HG03354 (cell line): ENCODE measurements around the gene ZIC5.
"Not testable (repeated sequence)": the region's sequence is repeated elsewhere in the genome, so short reads cannot be mapped to it uniquely, and the experiment has no call there.

Experiments
- ATAC-seq: cut with Tn5 transposase; IDR thresholded peaks from one replicate; pipeline ENCODE4 v1.9.1; 2021; ENCODE audit warnings: mild to moderate bottlenecking; ENCODE audit not compliant: unreplicated experiment, poor library complexity, severe bottlenecking

ZIC5 gene

DNA sequence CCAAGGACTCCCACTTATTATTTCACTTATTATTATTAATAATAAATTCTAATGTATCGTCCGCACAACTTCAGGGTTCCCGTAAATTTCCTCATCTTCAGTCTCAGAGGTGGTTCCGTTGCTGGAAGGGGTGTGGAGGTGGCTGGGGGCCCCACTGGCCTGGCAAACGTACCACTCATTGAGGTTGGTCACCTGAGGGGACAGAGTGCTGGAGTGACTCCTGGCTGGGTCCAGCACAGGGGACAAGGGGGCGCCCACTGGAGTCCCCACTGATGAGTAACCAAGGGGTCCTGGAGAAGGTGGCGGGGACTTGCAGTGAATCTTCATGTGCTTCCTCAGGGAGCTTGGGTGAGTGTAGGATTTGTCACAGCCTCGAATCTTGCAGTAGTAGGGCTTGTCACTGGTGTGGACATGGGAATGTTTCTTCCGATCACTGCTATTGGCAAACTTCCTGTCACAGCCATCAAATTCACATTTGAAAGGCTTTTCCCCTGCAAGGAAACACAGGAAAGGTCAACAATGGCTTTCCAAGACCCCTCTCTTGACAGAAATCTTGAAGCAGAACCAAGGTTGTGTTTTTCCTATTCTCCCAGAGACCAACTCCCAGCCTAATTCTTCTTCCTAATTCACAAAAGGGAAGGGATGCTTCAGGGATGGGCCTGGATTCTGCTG lies 6.1 kb downstream of the ZIC5 start:
- ATAC-seq = no peak

DNA sequence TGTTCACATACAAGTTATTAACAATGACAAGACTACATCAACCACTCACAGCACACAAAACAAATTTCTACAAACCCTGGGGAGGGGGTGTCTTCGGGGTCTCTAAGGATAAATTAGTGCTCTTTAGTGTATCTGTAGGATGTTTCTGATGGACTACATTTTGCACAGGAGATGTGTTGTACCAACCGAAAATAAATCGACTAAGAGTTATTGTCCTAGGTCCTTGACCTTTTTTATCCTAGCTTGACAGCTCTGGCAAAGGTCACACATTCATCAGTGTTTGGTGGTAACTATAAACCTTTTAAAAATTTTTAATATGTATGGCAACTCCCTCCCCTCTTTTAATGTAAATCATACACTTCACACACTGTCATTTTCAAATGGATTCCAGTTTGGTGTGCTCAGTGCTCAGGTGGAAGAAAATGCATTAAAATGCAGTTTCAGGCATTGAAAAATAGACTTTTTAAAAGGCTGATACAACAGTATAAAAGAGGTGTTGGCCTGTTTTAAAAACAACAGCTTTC lies 7.7 kb downstream of the ZIC5 start:
- ATAC-seq = no peak

DNA sequence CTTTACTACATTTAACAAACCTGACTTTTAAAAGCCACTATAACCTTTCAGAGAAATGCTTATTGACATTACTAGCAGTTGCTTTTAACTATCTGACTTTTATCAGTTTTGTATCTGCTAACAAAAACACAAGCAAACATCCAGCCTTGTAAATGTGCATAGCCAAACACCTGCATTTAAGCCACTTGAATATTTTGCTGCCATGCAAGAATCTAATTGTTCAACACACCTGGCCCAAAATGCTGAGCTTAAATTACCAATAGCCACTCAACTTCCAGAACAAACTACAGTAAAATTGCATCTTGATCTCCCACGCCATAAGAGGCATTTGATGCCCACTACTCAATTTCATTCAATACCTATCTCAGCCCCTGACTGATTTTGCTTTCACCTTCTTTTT lies 9.3 kb downstream of the ZIC5 start:
- ATAC-seq = no peak

DNA sequence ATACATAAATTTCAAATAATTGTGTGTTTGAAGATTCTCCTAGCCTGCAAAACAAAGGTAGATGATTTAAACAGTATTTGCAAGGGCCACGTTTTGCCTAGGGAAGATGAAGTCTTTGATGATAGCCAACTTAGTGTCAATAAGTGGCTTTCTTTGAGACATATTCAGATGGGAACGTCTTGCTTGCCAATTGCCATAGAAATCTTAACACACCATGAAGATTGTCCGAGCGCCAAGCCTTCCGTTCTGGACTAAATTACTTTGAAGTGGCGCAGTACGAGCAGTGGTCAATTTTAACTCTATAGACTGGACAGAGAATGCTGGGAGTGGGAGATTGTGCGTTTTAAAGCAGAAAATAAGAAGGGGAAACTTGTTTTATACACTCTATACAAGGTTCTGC lies 9.9 kb downstream of the ZIC5 start:
- ATAC-seq = no peak

DNA sequence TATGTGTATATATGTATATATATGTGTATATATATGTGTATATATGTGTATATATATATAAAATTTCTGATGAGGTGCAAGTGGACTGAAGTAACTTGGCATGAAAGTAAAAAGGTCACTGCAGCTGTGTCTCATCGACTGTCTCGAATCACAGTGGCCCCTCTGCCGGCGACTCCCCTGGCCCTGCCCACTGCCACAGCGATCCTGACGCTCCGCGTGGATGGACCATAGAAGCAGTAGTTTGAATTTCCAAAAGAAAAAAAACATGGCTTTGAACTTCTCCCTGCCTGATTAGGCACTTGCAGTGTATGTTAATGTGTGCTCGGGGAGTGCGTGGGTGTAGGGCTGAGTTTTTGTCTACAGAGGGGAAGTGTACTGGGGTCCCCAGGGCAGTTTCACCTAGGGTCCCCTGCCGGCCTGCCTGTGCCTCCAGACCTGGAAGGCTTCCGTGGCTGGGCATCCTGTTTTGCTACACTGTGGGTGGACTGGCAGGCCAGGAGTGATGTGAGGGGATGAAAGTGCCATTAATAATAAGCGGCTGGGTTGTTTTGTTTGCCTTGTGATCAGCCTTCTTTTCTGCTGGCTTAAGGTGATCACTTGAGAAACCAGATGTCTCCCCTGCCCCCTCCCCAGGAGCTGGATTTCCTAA lies 10.8 kb downstream of the ZIC5 start:
- ATAC-seq = no peak

DNA sequence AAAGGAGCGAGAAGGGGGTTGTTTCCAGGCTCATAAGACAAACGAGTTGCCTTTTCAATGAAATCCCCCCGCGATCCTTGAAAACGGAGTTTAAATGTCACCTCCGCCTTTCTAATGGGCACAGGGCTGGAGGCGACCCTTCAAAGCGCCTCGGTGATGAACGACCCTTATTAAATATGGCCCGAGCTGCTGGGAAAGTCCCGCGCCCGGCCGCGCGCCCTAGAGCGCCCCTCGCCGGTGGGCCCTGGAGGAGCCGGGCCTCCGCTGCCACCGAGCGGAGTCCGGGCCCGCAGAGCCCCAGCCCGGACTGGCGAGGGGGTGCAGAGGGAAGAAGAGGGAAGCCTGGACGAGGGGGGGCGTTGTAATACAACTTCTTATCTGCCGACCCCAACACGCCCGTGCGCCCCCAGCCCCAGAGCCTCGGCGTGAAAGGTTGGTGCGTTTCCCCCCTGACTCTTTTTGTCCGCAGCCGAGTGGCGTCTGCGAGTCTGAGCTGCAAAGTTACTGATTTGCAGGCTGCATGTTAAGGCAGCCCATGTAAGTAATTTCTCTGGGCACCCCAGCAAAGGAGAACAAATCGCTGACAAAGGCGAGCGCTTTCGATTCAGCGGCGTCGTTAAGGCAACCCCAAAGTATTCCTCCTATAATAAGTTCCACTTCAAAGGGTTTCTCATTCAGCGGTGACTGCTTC lies 11.9 kb downstream of the ZIC5 start:
- ATAC-seq = no peak

DNA sequence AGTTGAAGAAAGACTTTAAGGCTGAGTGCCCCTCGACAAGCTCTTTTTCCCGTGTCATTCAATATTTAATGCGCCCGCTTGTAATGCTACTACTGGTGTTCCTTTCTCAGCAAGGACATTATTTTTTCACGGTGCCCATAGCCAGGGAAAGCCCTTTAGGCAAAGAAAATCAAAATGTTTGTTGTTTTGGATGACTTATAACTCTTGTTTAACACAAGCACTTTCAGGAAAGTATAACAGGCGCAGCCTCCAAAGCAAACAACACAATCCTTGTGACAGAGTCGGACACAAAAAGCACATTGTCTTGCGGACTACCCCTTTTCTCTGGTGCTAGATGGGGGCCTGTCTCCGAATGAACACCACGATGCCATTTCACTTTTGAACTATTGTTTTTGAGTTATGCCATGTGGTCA lies 12.4 kb downstream of the ZIC5 start:
- ATAC-seq = no peak

DNA sequence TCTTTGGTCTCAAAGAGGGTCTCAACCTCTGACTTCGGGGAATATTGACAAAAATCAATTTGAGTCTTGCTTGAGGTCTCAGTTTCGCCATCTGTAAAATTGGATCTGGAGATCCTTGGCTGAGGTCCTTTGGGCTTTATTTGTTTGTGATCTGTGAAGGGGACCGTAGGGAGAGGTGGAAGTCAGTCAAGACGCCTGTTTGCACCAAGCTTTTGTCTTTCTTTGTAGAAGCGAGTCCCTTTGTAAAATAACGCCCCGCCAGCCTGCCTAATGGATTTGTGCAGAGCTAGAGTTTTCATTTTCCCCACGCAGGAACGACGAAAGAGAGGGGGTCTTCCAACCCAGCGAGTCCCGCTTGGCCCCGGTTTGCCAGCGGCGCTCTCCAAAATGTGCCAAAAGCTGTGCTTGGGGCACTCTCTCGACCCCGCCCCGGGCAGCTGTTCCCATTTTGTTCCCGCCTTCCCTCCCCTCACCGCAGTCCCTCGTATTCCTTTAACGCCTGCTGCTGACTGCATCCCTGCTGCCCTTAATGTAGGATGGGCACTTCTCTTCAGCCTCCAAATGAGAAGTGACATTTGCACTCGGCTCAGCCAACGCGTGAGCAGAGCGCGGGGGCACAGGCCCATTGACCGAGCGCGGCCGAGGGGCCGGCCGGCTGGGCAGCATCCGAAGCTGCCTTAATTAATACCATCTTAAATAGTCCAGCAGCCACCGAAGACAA lies 13.0 kb downstream of the ZIC5 start:
- ATAC-seq = no peak

DNA sequence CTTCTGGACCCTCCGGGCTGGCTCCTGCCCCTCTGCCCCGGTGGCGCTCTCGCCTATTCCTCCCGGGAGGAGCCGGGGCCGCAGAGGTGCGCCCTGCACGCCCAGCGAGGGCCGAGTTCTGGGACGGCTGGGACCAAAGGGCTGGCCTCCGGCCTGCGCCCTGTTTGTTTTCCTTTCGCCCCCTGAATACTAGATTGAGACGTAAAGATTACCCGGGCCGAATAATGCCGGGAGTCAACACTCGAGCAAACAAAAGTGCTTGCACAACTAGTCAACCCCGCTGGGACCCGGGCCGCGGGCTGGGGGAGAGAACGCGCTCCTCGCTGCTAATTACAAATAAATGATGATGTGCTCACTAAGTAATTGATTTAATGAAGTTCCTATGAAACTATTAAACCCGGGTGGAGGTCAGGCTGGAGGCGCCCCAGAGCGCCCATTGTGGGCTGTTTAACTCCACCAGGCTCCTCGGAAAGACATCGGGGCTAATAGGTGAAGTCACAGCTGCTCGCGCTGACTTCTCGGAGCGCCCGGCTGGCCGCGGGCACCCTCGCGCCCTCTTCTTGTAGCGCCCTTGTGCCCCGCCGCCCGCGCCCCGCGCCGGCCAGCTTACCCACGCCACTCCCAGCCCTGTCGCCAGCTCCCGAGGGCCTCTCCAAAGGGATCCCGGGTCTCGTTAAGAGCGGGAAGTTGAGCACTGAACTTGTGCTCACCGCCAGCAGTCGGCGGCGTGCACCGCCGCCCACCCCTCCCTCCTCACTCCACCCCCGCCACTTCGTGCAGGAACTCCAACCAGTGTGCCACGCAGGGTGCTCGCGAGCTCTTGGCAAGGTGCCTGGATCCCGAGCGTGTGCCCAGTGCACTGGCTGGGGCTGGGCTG lies 14.9 kb downstream of the ZIC5 start:
- no peak for ATAC-seq

DNA sequence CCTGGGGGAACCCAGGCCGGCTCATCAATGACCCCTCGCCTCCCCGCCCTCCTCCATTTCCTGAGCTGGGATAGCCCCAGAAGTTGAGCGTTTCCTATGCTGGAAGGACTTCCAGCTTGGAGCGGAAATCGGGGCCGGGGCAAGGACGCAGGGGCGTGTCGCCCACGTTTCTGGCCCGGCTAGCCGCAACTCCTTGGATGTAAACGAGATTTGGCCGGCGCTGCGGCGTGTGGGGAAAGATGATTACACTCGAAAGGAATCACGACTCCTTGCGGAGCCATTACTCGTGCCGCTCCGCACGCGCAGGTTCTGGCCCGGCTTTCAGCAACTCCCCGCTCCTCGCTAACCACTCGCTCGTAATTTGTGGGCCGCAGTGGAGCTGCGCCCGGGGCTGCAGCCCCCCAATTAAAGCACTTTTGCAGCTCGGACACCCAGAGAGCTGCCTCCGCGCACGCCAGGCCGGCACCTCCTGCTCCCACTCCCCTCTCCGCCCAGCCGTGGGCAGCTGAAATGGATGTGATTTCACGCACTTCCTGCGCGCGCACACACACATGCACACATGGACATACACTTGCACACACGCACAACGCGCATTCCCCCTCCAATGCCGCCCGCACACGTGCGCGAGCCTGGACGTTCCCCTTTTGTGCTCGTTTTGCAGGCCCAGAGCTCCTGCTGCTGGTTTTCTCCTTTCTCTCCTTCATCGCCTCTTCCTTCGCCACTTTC lies 15.7 kb downstream of the ZIC5 start:
- ATAC-seq = no peak

DNA sequence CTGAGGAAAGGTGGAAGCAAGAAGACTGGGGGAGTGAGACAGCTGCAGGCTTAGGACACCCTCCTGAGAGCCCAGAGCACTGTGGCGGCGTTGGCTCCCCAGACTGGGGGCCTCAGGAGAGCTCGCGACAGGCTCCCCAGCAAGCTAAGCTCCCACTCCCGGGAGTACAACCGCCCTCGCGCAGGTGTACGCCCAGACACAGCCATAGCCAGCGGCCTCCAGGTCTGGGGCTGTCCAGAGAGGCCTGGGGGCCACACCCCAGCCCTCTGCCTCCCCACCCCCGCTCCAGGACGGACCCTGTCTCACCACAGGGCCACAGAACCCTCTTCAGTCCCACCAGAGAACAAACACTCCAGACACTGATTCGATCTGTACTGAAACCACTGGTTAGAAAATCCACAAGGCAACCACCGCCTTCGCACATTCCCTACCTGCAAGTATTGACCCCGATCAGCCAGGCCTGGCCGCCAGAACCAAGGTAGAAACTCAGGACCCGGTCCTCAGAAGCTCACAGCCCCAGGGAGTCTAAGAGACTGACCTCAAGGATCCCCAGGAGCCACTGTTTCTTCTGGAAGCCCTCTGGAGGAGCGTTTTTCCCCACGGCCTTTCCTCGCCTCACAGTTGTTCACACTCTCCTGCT lies 16.3 kb downstream of the ZIC5 start:
- ATAC-seq = no peak

DNA sequence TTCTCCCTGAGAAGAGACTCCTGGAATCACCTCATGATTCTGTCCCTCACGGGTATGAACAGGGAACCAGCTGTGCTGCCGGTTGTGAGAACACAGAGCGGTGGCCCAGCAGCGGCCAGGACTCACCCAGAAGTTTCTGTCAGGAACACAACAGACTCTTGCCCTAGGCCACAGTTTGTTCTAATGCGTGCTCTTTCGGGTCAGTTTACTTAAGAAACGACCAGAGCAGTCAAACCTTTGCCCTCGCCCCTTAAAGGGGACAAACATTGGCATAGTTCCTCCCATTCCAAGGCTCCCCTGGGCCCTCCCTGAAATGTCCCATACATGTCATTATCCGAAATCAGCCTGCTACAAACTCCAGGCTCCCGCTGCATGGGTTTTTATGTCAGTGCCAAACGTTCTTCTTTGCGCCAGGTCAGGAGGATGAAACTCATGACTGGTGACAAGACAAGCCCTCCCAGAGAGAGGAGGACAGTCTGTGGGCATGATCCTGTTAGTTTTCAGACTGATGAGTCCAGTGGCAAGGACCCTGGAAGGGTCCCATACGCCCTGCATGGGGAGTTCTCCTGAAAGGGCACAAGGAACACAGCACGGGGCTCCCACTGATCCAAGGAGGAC lies 18.3 kb downstream of the ZIC5 start:
- no peak for ATAC-seq

DNA sequence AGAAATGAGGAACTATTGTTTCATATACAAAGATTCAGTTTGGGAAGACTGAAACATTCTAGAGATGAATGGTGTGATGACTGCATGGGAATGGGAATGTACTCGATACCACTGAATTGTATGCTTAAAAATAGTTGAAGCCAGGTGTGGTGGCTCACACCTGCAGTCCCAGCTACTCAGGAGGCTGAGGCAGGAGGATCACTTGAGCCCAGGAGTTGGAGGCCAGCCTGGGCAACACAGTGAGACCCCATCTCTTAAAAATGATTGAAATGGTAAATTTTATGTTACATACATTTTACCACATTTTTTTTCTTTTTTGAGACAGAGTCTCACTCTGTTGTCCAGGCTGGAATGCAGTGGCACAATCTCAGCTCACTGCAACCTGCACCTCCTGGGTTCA lies 19.9 kb downstream of the ZIC5 start:
- ATAC-seq = not testable (repeated sequence)

DNA sequence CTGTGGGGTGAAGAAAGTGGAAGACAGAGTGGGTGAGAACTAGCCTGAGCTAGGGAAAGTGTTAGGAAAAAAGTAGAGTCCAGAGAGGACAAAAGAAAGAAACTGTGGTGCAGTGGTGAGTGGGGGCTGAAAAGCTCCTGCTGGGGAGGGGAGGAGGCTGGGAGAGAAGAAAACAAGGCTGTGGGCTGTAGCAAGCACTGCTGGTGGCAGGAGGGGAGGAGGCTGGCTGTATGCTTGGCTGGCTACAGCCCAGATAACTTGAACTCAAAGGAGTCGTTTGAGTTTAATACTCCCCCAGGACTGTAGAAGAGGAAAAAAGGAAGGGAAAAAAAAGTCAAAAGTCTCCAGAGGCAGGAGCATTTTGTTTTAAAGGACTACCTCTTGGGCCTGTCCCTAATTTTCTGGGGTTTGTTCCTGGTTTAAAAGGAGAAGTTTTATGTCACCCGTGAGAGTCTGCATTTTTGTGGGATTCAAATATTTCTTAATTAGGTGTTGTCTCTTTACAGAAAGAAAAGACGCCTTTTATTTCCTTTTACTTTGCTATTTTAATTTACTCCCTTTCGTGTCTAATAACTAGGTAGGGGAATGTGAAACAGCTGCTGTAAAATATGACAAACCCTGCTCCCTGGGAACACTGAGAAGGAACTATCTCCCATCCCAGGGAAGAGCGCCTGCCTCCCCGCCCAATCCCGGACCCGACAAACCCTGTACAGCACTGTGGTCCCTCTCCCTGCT lies 21.7 kb downstream of the ZIC5 start:
- ATAC-seq = no peak

DNA sequence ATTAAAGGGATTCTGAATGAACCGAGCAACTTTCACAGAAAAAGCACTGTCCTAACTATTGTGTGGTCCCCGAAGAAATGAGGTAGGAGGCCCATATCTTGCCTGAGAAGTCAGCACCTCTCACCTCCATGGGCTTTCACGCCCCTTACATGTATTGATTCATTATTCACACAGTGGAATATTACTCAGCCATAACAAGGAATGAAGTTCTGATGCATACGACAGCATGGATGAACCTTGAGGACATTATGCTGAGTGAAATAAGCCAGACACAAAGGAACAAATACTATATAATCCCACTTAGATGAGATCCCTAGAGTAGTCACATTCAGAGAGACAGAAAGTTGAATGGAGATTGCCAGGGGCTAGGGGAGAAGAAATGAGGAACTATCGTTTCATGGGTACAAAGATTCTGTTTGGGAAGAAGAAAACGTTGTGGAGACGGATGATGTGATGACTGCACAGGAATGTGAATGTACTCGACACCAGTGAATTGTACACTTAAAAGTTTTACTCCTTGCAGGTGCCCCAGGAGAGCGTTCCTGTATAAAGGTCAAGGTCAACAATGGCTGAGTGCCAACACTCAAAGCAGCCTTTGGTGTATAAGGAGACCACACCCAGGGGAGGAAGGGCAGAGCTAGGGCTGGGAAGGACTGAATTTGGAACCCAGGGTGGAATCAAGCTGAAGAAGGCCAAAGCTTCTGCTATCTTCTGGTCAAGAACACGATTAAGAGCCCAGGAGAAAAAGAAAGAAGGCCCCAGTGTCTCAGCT lies 22.5 kb downstream of the ZIC5 start:
- no peak for ATAC-seq

DNA sequence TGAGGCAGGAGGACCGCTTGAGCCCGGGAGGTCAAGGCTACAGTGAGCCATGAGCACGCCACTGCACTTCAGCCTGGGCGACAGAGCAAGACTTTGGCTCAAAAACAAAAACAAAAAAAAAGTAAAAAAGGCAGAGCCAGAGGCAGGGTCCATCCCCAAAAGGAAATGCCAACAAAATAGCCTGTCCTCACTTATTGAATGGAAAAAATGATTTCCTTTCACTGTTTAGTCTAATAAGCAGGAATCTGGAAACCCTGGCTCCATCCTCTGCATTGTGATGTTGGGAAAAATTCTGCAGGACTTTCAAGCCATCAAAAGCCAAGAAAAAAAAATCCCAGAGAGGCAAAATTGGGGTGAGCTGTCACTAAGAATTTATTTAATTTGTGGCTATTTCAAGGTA lies 23.2 kb downstream of the ZIC5 start:
- no peak for ATAC-seq

DNA sequence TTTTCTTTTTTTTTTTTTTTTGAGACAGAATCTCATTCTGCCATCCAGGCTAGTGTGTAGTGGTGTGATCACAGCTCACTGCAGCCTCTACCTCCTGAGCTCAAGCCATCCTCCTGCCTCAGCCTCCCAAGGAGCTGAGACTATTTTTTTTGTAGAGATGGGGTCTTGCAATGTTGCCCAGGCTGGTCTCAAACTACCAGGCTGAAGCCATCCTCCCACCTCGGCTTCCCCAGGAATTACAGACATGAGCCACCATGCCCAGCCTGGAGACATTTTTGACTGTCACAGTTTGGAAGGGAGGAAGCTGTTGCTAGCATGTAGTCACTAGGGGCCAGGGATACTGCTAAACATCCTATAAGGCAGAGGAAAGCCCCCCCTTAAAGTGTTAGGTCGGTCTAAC lies 23.9 kb downstream of the ZIC5 start:
- ATAC-seq = no peak
